ENCODE results near the gene TANGO6. TPM values are rescaled to one million over a fixed set of nuclear protein-coding genes. Genes with fewer than 3 reads are reported as not detected.

TANGO6 gene
- total and polyA plus RNA-seq, 2 of the 8 experiments (the other 6 are each of a cell fraction or from before 2014, with no cell fraction given), result 5.0 to 19.5 TPM

DNA sequence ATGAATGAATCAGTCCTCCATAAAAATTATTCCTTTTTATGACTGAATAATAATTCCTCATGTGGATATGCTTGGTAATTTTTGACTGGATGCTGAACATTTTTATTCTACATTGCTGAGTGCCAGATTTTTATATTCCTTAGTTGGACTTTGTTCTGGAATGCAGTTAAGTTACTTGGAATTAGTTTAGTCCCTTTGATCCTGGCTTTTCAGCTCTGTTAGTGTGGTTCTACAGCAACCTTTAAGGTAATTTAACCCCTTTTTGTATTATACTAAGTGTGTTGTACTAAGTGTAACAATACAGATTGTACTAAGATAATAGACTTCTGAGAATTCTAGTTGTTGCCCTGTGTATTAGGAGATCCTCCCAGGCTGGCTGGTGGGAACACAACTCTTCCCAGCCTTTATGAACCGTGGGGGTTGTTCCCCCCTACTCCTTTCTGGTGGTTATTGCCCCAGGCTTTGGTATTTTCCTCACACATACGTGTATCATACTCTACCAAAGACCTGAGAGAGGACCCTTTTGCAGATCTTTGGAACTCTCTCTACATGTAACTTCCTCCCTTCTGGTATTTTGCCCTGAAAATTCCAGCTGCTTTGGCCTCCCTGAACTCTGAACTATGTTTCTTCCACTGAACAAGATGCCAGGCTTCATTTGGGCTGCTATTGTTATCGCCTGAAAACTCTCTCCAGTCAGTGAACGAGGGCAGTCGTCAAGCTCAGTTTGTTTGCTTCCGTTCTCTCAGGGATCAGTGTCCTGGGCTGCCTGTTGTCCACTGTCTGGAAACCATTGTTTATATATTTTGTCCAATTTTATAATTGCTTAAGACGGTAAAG, 30.5 kb downstream of the TANGO6 start (continued):
- TF ChIP-seq, protein P1, sequence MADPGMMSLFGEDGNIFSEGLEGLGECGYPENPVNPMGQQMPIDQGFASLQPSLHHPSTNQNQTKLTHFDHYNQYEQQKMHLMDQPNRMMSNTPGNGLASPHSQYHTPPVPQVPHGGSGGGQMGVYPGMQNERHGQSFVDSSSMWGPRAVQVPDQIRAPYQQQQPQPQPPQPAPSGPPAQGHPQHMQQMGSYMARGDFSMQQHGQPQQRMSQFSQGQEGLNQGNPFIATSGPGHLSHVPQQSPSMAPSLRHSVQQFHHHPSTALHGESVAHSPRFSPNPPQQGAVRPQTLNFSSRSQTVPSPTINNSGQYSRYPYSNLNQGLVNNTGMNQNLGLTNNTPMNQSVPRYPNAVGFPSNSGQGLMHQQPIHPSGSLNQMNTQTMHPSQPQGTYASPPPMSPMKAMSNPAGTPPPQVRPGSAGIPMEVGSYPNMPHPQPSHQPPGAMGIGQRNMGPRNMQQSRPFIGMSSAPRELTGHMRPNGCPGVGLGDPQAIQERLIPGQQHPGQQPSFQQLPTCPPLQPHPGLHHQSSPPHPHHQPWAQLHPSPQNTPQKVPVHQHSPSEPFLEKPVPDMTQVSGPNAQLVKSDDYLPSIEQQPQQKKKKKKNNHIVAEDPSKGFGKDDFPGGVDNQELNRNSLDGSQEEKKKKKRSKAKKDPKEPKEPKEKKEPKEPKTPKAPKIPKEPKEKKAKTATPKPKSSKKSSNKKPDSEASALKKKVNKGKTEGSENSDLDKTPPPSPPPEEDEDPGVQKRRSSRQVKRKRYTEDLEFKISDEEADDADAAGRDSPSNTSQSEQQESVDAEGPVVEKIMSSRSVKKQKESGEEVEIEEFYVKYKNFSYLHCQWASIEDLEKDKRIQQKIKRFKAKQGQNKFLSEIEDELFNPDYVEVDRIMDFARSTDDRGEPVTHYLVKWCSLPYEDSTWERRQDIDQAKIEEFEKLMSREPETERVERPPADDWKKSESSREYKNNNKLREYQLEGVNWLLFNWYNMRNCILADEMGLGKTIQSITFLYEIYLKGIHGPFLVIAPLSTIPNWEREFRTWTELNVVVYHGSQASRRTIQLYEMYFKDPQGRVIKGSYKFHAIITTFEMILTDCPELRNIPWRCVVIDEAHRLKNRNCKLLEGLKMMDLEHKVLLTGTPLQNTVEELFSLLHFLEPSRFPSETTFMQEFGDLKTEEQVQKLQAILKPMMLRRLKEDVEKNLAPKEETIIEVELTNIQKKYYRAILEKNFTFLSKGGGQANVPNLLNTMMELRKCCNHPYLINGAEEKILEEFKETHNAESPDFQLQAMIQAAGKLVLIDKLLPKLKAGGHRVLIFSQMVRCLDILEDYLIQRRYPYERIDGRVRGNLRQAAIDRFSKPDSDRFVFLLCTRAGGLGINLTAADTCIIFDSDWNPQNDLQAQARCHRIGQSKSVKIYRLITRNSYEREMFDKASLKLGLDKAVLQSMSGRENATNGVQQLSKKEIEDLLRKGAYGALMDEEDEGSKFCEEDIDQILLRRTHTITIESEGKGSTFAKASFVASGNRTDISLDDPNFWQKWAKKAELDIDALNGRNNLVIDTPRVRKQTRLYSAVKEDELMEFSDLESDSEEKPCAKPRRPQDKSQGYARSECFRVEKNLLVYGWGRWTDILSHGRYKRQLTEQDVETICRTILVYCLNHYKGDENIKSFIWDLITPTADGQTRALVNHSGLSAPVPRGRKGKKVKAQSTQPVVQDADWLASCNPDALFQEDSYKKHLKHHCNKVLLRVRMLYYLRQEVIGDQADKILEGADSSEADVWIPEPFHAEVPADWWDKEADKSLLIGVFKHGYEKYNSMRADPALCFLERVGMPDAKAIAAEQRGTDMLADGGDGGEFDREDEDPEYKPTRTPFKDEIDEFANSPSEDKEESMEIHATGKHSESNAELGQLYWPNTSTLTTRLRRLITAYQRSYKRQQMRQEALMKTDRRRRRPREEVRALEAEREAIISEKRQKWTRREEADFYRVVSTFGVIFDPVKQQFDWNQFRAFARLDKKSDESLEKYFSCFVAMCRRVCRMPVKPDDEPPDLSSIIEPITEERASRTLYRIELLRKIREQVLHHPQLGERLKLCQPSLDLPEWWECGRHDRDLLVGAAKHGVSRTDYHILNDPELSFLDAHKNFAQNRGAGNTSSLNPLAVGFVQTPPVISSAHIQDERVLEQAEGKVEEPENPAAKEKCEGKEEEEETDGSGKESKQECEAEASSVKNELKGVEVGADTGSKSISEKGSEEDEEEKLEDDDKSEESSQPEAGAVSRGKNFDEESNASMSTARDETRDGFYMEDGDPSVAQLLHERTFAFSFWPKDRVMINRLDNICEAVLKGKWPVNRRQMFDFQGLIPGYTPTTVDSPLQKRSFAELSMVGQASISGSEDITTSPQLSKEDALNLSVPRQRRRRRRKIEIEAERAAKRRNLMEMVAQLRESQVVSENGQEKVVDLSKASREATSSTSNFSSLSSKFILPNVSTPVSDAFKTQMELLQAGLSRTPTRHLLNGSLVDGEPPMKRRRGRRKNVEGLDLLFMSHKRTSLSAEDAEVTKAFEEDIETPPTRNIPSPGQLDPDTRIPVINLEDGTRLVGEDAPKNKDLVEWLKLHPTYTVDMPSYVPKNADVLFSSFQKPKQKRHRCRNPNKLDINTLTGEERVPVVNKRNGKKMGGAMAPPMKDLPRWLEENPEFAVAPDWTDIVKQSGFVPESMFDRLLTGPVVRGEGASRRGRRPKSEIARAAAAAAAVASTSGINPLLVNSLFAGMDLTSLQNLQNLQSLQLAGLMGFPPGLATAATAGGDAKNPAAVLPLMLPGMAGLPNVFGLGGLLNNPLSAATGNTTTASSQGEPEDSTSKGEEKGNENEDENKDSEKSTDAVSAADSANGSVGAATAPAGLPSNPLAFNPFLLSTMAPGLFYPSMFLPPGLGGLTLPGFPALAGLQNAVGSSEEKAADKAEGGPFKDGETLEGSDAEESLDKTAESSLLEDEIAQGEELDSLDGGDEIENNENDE (IDR thresholded peaks at IDR 0.05; ENCODE audit: insufficient replicate concordance, low read length), result no peak
- no peak for TF ChIP-seq CBX8 (IDR thresholded peaks at IDR 0.05; ENCODE audit: borderline replicate concordance, low read depth, low read length)
- TF ChIP-seq, protein P2, sequence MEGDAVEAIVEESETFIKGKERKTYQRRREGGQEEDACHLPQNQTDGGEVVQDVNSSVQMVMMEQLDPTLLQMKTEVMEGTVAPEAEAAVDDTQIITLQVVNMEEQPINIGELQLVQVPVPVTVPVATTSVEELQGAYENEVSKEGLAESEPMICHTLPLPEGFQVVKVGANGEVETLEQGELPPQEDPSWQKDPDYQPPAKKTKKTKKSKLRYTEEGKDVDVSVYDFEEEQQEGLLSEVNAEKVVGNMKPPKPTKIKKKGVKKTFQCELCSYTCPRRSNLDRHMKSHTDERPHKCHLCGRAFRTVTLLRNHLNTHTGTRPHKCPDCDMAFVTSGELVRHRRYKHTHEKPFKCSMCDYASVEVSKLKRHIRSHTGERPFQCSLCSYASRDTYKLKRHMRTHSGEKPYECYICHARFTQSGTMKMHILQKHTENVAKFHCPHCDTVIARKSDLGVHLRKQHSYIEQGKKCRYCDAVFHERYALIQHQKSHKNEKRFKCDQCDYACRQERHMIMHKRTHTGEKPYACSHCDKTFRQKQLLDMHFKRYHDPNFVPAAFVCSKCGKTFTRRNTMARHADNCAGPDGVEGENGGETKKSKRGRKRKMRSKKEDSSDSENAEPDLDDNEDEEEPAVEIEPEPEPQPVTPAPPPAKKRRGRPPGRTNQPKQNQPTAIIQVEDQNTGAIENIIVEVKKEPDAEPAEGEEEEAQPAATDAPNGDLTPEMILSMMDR (IDR thresholded peaks at IDR 0.05; ENCODE audit: control extremely low read depth in 1 of 3, insufficient read depth in 1 of 3, low read depth in 1 of 3, low read length in 3 of 3), result no peak
- no peak for TF ChIP-seq HDAC6 (IDR thresholded peaks at IDR 0.05; ENCODE audit: low read depth, low read length)
- no peak for TF ChIP-seq BACH1 (IDR thresholded peaks at IDR 0.05; ENCODE audit: low read length)
- TF ChIP-seq EZH2 (IDR thresholded peaks at IDR 0.05; ENCODE audit: low read depth, low read length, severe bottlenecking), result no peak
- no peak for TF ChIP-seq SAP30 (IDR thresholded peaks at IDR 0.05; ENCODE audit: insufficient read depth, insufficient replicate concordance, low read length)
